HepG2 (cell line): Measurements from ENCODE around the gene TBC1D22A. TPM values are rescaled to one million over a fixed set of nuclear protein-coding genes. Genes with fewer than 3 reads are reported as not detected.

Experiments used
- ATAC-seq: fragments of 200-7000 bp; cut with Tn5 transposase; 3 replicates; pipeline ENCODE4 v1.9.1; 2020; ENCODE audit warnings: mild to moderate bottlenecking, moderate library complexity
- BruUV-seq: library from RNA; stranded (reverse); fragments of 400-500 nt; replicated peaks from 2 replicates; lab custom pipeline; 2021; lab: Mats Ljungman, UMichigan
- CTCF ChIA-PET: fragments of 300-600 bp; formaldehyde crosslinking; extraction: SDS; loops from one replicate; lab custom pipeline; 2021; ENCODE audit warnings: low total read pairs, inconsistent platforms, low intra/inter-chr PET ratio; lab: Yijun Ruan, JAX
- POLR2A ChIA-PET: fragments of 350-600 bp; sonication (Branson Sonifier 250); formaldehyde crosslinking; loops from one replicate; lab custom pipeline; 2020; ENCODE audit warnings: antibody characterized with exemption, inconsistent platforms; lab: Yijun Ruan, JAX
- DNase-seq: peaks from one replicate; pipeline ENCODE4 v3.0.0-alpha.2; 2015; ENCODE audit warnings: low spot score
- FAIRE-seq: peaks from 3 replicates; lab custom pipeline; 2011; peaks lifted over from hg19 to GRCh38; lab: Jason Lieb, UNC
- H2AFZ ChIP-seq: one replicate; pipeline ENCODE4 v1.6.1; 2011; ENCODE audit warnings: low read length, inconsistent platforms
- H3K27ac ChIP-seq: fragments of 300-600 bp; 3 replicates; pipeline ENCODE4 v1.8.0; 2011; ENCODE audit warnings: mixed run types, mild to moderate bottlenecking, mixed read lengths, low read length, inconsistent platforms; ENCODE audit not compliant: insufficient read depth; ENCODE audit errors: extremely low read length
- H3K27me3 ChIP-seq, 2 experiments: fragments of 200-600 bp in 1 of 2; 2 replicates in 1 of 2; 3 replicates in 1 of 2; pipeline versions ENCODE4 v1.6.0 to v1.8.0; 2011; ENCODE audit warnings: low read length in 2 of 2, mild to moderate bottlenecking in 2 of 2, moderate library complexity in 2 of 2, inconsistent platforms in 1 of 2; ENCODE audit not compliant: insufficient read depth in 2 of 2, control insufficient read depth in 1 of 2
- H3K36me3 ChIP-seq, 2 experiments: fragments of 200-600 bp in 1 of 2; replicated peaks in 1 of 2; 2 replicates in 1 of 2; 3 replicates in 1 of 2; pipeline versions ENCODE4 v1.5.1 to v1.8.0; 2011; ENCODE audit warnings: low read length in 2 of 2, inconsistent platforms in 1 of 2; ENCODE audit not compliant: insufficient read depth in 2 of 2, control insufficient read depth in 1 of 2
- H3K4me1 ChIP-seq: 2 replicates; pipeline ENCODE4 v1.5.1; 2012; ENCODE audit warnings: low read length, inconsistent platforms; ENCODE audit not compliant: insufficient read depth
- H3K4me2 ChIP-seq: 2 replicates; pipeline ENCODE4 v1.6.0; 2011; ENCODE audit warnings: low read depth, low read length, inconsistent platforms
- H3K4me3 ChIP-seq, 3 experiments: fragments of 200-600 bp in 1 of 3; sonication (generic), shearing (Covaris generic) in 1 of 3; replicated peaks in 1 of 3; 2 replicates each; pipeline ENCODE4 v1.5.1; 2011 to 2016; ENCODE audit warnings: low read length in 3 of 3, inconsistent platforms in 2 of 3, low read depth in 2 of 3, mild to moderate bottlenecking in 2 of 3, control low read depth in 1 of 3, mixed read lengths in 1 of 3; ENCODE audit not compliant: insufficient read depth in 1 of 3
- H3K79me2 ChIP-seq: one replicate; pipeline ENCODE4 v1.6.1; 2011; ENCODE audit warnings: low read length, inconsistent platforms; ENCODE audit not compliant: insufficient read depth
- H3K9ac ChIP-seq: 2 replicates; pipeline ENCODE4 v1.6.0; 2011; ENCODE audit warnings: mild to moderate bottlenecking, low read depth, low read length, inconsistent platforms; ENCODE audit not compliant: insufficient read depth
- H3K9me3 ChIP-seq: 2 replicates; pipeline ENCODE4 v1.5.1; 2012; ENCODE audit warnings: mild to moderate bottlenecking, low read length
- H4K20me1 ChIP-seq: 2 replicates; pipeline ENCODE4 v1.6.0; 2011; ENCODE audit warnings: inconsistent platforms, mild to moderate bottlenecking, low read length, moderate library complexity; ENCODE audit not compliant: insufficient read depth
- ATF4 ChIP-seq, 2 experiments: fragments of 450-650 bp in 1 of 2; sonication (generic) in 1 of 2; formaldehyde crosslinking; IDR thresholded peaks; 2 replicates each; pipeline versions ENCODE4 v1.5.0 to v1.8.0; 2020 to 2022; ENCODE audit warnings: mild to moderate bottlenecking in 1 of 2, missing genetic modification reagents in 1 of 2
- E2F1 ChIP-seq: sonication (generic); formaldehyde crosslinking; IDR thresholded peaks from 2 replicates; pipeline ENCODE4 v1.5.0; 2020; ENCODE audit warnings: missing genetic modification reagents
- GPBP1L1 ChIP-seq: sonication (generic); formaldehyde crosslinking; IDR thresholded peaks from 2 replicates; pipeline ENCODE4 v1.5.0; 2020; ENCODE audit warnings: mild to moderate bottlenecking, missing genetic modification reagents
- NRL ChIP-seq: sonication (generic); formaldehyde crosslinking; IDR thresholded peaks from 2 replicates; pipeline ENCODE4 v1.5.0; 2020; ENCODE audit warnings: missing genetic modification reagents, mild to moderate bottlenecking, moderate library complexity, borderline replicate concordance
- RBAK ChIP-seq: sonication (generic); formaldehyde crosslinking; IDR thresholded peaks from 2 replicates; pipeline ENCODE4 v1.5.1; 2020; ENCODE audit warnings: mild to moderate bottlenecking, missing genetic modification reagents
- RNF219 ChIP-seq: sonication (generic); formaldehyde crosslinking; IDR thresholded peaks from 2 replicates; pipeline ENCODE4 v1.5.0; 2020; ENCODE audit warnings: mild to moderate bottlenecking, missing genetic modification reagents
- ZNF549 ChIP-seq: sonication (generic); formaldehyde crosslinking; IDR thresholded peaks from 2 replicates; pipeline ENCODE4 v1.5.0; 2020; ENCODE audit warnings: missing genetic modification reagents
- ZNF850 ChIP-seq: sonication (generic); formaldehyde crosslinking; conservative IDR thresholded peaks from 2 replicates; pipeline ENCODE4 v1.9.0; 2021; ENCODE audit warnings: mild to moderate bottlenecking, missing genetic modification reagents
- WGBS: methylation state at CpG from one replicate; pipeline ENCODE4 v1.1.6; 2017; ENCODE audit warnings: low lambda C conversion rate; 5-methylcytosine and 5-hydroxymethylcytosine counted together
- in situ Hi-C: cut with HindIII; loops from 2 replicates; pipeline ENCODE4 v1.10.0; 2017; ENCODE audit warnings: low pct_unique_long_range_greater_than_20kb; ENCODE audit not compliant: extremely low pct_ligation_motif_present
- intact Hi-C: fragments of 100-400 bp; cut with micrococcal nuclease; formaldehyde crosslinking; loops from one replicate; pipeline ENCODE4 v1.10.0; 2022; ENCODE audit not compliant: unreplicated experiment
- polyA plus RNA-seq, 8 experiments: library from polyadenylated mRNA; depleted of rRNA in 3 of 8; stranded (reverse) in 7 of 8; unstranded in 1 of 8; fragments of >200 nt; fragmentation: Illumina TruSeq in 4 of 8; extraction: Trizol in 4 of 8; gene quantifications; 2 replicates each; pipeline versions ENCODE4 v1.2.1 to v1.2.3, GENCODE V29; 2011 to 2016; ENCODE audit warnings: low read depth in 4 of 8, missing spikeins in 1 of 8, mixed read lengths in 1 of 8; ENCODE audit not compliant: insufficient read depth in 1 of 8
- total RNA-seq, 5 experiments: library from RNA; depleted of rRNA; stranded (reverse); fragments of >200 nt; fragmentation: Illumina TruSeq; extraction: Trizol; gene quantifications; 2 replicates each; pipeline ENCODE4 v1.2.3, GENCODE V29; 2016; ENCODE audit warnings: low read depth in 1 of 5

Gene TBC1D22A
- total and polyA plus RNA-seq, 2 of the 13 experiments (the other 11 are each of a cell fraction or from before 2014, with no cell fraction given), result 17.3 to 18.0 TPM

- no peak for TF ChIP-seq RNF219 (CRISPR knock-in tag)
- TF ChIP-seq RBAK (CRISPR knock-in tag), result no peak
- no peak for TF ChIP-seq ATF4 (CRISPR knock-in tag; IDR thresholded peaks at IDR 0.05)
- TF ChIP-seq ZNF549 (CRISPR knock-in tag), result no peak
These were observed 62.6 kb downstream of the TBC1D22A start (continued) for GRCh38 chr22:46824980-46825544.

- Histone ChIP-seq H3K4me2 (no peak overlapping the region), H3K4me3 (no peak overlapping the region), H3K4me1 (peaks cover 21% of the 10 kb centered on the region), H3K36me3 (peaks cover 2 to 18% of the 10 kb centered on the region in 2 experiments; a peak in 4 of 5 replicates), H3K9me3 (no peaks in the 10 kb centered on the region), H3K9ac (no peak overlapping the region), H2AFZ (no peak overlapping the region), H4K20me1 (no peaks in the 10 kb centered on the region; the same call in 1 of the 2 replicates), H3K79me2 (peaks cover 17% of the 10 kb centered on the region), H3K27me3 (no peaks in the 10 kb centered on the region), H3K27ac (no peak overlapping the region)
- DNase-seq, result no peak
- TF ChIP-seq GPBP1L1 (CRISPR knock-in tag) (no peak), ZNF850 (CRISPR knock-in tag) (no peak), NRL (CRISPR knock-in tag) (no peak), E2F1 (CRISPR knock-in tag) (no peak)
- no TSS peak for BruUV-seq
- FAIRE-seq, result no peak
- WGBS, result 96% methylated on average over 15 of the region's 15 CpGs
- ChIA-PET CTCF (interaction anchor here (1.9 kb wide), 1 partner anchor 28 kb away, joined by 7 read pairs; no protein-coding TSS in a partner anchor), POLR2A (no interaction called here)
- in situ Hi-C loops (no loop called here), intact Hi-C loops (no loop called here)
- no peak for ATAC-seq
These were observed 64.1 kb downstream of the TBC1D22A start for GRCh38 chr22:46826438-46827135.
